Measurements from ENCODE around the gene CATSPER3.

DNA sequence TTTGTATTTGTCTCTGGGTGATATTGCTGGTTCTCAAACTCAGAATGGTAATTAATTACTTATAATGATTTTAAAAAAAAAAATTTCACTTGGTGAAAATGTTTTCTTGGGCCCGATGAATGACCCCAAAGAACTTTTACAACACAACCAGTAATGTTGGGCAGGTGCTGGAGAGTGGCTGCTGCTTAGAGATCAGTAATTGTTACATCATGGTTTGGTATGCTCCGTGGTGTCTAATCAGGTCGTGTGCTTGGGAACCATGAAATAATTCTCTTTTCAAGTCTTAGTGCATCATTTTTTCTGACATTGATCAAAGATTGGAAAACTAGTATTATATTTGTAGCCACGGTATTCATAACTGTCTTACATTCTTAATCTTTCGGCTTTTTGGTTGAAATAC, 33.5 kb upstream of the CATSPER3 start:
- TF ChIP-seq, protein P1, sequence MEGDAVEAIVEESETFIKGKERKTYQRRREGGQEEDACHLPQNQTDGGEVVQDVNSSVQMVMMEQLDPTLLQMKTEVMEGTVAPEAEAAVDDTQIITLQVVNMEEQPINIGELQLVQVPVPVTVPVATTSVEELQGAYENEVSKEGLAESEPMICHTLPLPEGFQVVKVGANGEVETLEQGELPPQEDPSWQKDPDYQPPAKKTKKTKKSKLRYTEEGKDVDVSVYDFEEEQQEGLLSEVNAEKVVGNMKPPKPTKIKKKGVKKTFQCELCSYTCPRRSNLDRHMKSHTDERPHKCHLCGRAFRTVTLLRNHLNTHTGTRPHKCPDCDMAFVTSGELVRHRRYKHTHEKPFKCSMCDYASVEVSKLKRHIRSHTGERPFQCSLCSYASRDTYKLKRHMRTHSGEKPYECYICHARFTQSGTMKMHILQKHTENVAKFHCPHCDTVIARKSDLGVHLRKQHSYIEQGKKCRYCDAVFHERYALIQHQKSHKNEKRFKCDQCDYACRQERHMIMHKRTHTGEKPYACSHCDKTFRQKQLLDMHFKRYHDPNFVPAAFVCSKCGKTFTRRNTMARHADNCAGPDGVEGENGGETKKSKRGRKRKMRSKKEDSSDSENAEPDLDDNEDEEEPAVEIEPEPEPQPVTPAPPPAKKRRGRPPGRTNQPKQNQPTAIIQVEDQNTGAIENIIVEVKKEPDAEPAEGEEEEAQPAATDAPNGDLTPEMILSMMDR (IDR thresholded peaks at IDR 0.05) = no peak
- TF ChIP-seq POLR2A (IDR thresholded peaks at IDR 0.05) = no peak
